ENCODE measurements around the gene ADIPOR2.

GRCh38 chr12:1833596-1834028, 142.7 kb downstream of the ADIPOR2 start:
- no peak for TF ChIP-seq CTCF (conservative IDR thresholded peaks at IDR 0.05 in 1 of 2, IDR thresholded peaks at IDR 0.05 in 1 of 2; ENCODE audit: low read depth in 1 of 2, low read length in 2 of 2)
- no peak for TF ChIP-seq EZH2 (IDR thresholded peaks at IDR 0.05; ENCODE audit: low read length, missing control alignments)

Data from fibroblast of lung (primary cell).